Kidney (tissue), 14 donors: Measurements from ENCODE around the gene RPL10A. TPM values are rescaled to one million over a fixed set of nuclear protein-coding genes. Genes with fewer than 3 reads are reported as not detected.

Experiments
- DNase-seq, 5 donors: peaks; one replicate each; pipeline ENCODE4 v3.0.0-alpha.2; 2013 to 2020
- FAIRE-seq: peaks from 2 replicates; lab custom pipeline; 2012; peaks lifted over from hg19 to GRCh38; lab: Jason Lieb, UNC
- H3K27ac ChIP-seq, 2 donors: one replicate each; pipeline ENCODE4 v1.7.0; 2013; ENCODE audit warnings: low read depth in 2 of 2, low read length in 2 of 2, inconsistent platforms in 1 of 2
- H3K27me3 ChIP-seq: one replicate; pipeline ENCODE4 v1.7.1; 2013; ENCODE audit warnings: low read length, inconsistent platforms; ENCODE audit not compliant: control insufficient read depth, insufficient read depth
- H3K36me3 ChIP-seq, 3 donors: one replicate each; pipeline versions ENCODE4 v1.7.0 to v1.7.1; 2013; ENCODE audit warnings: low read length in 3 of 3, control low read depth in 1 of 3, inconsistent platforms in 1 of 3; ENCODE audit not compliant: insufficient read depth in 3 of 3, control insufficient read depth in 2 of 3
- H3K4me1 ChIP-seq, 3 donors: one replicate each; pipeline versions ENCODE4 v1.7.0 to v1.7.1; 2013; ENCODE audit warnings: low read length in 3 of 3, inconsistent platforms in 1 of 3, low read depth in 1 of 3; ENCODE audit not compliant: control insufficient read depth in 2 of 3, insufficient read depth in 2 of 3
- H3K4me3 ChIP-seq, 3 donors: one replicate each; pipeline versions ENCODE4 v1.7.0 to v1.8.1; 2013; ENCODE audit warnings: low read length in 3 of 3, control low read depth in 1 of 3, inconsistent platforms in 1 of 3
- H3K9ac ChIP-seq, 3 donors: one replicate each; pipeline versions ENCODE4 v1.7.0 to v1.7.1; 2013; ENCODE audit warnings: low read length in 3 of 3, control low read depth in 1 of 3, inconsistent platforms in 1 of 3
- H3K9me3 ChIP-seq, 3 donors: one replicate each; pipeline versions ENCODE4 v1.7.0 to v1.7.1; 2013; ENCODE audit warnings: low read length in 3 of 3, control low read depth in 1 of 3, inconsistent platforms in 1 of 3; ENCODE audit not compliant: control insufficient read depth in 2 of 3, insufficient read depth in 1 of 3
- intact Hi-C: fragments of 100-400 bp; cut with DNase I; formaldehyde crosslinking; loops from one replicate; pipeline ENCODE4 v1.11.1; 2022
- polyA plus RNA-seq: library from polyadenylated mRNA; stranded (reverse); fragments of 350-450 nt; fragmentation: Illumina TruSeq; extraction: RNeasy Lipid Tissue Mini Kit (QIAGEN cat#74804); gene quantifications from one replicate; pipeline ENCODE4 v1.2.3, GENCODE V29; 2014; ENCODE audit warnings: low read depth, low replicate concordance; ENCODE audit not compliant: insufficient read depth
- total RNA-seq: library from RNA; stranded (reverse); fragmentation: NEBNext Ultra II Directional; extraction: Animal tissue kit (Norgen Biotek cat#: 25700); gene quantifications from one replicate; pipeline ENCODE4 v1.2.1, GENCODE V29; 2021
- TF ChIP-seq, protein P1 (sequence below): IDR thresholded peaks from 3 replicates; pipeline ENCODE4 v1.5.1; 2012; ENCODE audit warnings: mild to moderate bottlenecking, moderate library complexity, borderline replicate concordance; ENCODE audit not compliant: insufficient read depth; ENCODE audit errors: extremely low read depth
- donor health status: control.
- donor health status: control.
- donor health status: control.
- donor health status: control.
- donor health status: control.
- donor health status: DM: yes; HTN: yes; CAD: no.
- donor health status: Normal renal cell carcinoma (clear cell type).

Gene RPL10A
- total and polyA plus RNA-seq, 2 donors from 2014 or later = 1,159 to 1,291 TPM

- no peak overlapping the region for H3K27ac ChIP-seq
- intact Hi-C loops = no loop called here
- no peak for FAIRE-seq
Measured at GRCh38 chr6:35451354-35452182, 16.6 kb upstream of the RPL10A start.

DNA sequence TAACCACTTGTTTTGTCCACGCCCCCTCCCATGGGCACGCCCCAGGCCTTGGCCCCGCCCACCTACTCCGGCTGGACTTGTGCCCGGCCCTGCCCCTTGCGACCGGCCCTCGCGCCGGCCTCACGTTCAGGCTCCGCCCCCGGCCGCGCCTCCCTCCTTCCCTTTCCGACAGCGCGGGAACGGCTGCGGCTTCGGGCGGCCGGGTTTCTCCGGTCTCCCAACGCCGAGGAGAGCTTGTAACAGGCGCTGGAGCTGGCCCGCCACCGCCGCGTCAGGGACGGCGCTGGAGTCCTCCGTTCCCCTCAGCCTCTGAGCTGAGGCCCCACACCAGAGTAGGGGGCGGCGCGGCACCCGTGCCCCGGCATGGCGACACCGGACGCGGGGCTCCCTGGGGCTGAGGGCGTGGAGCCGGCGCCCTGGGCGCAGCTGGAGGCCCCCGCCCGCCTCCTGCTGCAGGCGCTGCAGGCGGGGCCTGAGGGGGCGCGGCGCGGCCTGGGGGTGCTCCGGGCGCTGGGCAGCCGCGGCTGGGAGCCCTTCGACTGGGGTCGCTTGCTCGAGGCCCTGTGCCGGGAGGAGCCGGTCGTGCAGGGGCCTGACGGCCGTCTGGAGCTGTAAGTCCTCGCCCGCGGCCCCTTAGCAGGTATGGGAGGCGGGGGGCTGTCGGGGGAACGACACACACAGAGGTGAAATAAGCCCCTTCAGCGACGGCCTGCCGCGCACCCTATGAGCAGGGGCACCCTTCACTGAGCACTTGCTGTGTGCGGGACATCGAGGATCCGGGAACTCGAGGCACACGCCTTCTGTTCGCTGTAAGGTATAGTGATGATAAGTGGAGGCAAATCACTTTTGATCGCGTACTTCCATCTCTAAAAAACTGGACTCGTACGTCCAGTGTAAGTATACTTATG is 15.8 kb upstream of the RPL10A start, which contains the start of gene FANCE:
FANCE (plus strand) TSS at position 156 of the 908 bp plus-strand sequence; CDS start at position 364, 208 bp downstream.
- H3K9me3 ChIP-seq = no peaks in the 10 kb centered on the region
- peaks cover 0 to 8% (median 5%) of the 10 kb centered on the region in 3 donors for H3K4me1 ChIP-seq
- no peaks in the 10 kb centered on the region for H3K27me3 ChIP-seq
- TF ChIP-seq, protein P1, sequence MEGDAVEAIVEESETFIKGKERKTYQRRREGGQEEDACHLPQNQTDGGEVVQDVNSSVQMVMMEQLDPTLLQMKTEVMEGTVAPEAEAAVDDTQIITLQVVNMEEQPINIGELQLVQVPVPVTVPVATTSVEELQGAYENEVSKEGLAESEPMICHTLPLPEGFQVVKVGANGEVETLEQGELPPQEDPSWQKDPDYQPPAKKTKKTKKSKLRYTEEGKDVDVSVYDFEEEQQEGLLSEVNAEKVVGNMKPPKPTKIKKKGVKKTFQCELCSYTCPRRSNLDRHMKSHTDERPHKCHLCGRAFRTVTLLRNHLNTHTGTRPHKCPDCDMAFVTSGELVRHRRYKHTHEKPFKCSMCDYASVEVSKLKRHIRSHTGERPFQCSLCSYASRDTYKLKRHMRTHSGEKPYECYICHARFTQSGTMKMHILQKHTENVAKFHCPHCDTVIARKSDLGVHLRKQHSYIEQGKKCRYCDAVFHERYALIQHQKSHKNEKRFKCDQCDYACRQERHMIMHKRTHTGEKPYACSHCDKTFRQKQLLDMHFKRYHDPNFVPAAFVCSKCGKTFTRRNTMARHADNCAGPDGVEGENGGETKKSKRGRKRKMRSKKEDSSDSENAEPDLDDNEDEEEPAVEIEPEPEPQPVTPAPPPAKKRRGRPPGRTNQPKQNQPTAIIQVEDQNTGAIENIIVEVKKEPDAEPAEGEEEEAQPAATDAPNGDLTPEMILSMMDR = no peak
- H3K4me3 ChIP-seq = peak within 1 kb of the TSS; percentile 54 to 66 (median 61)
- FAIRE-seq = no peak
- H3K9ac ChIP-seq = peak within 1 kb of the TSS in 2 of 3 donors; percentile 17 to 75
- intact Hi-C loops = no loop called here
- H3K36me3 ChIP-seq = no peaks in the 10 kb centered on the region
- H3K27ac ChIP-seq = peak within 1 kb of the TSS in 1 of 2 donors; percentile 13
- DNase-seq = peak; percentile 97 to 99 (median 98)

More at GRCh38 chr6:35451354-35452182, 16.6 kb upstream of the RPL10A start:
- no peaks in the 10 kb centered on the region for H3K36me3 ChIP-seq
- H3K9ac ChIP-seq = no peak overlapping the region
- DNase-seq = peak in 2 of 5 donors; percentile 41 to 62
- TF ChIP-seq, protein P1 = no peak
- H3K27me3 ChIP-seq = no peaks in the 10 kb centered on the region
- peaks cover 0 to 8% (median 5%) of the 10 kb centered on the region in 3 donors for H3K4me1 ChIP-seq
- H3K9me3 ChIP-seq = no peaks in the 10 kb centered on the region
- peak overlapping the region; percentile 48 to 54 (median 48) for H3K4me3 ChIP-seq

DNA sequence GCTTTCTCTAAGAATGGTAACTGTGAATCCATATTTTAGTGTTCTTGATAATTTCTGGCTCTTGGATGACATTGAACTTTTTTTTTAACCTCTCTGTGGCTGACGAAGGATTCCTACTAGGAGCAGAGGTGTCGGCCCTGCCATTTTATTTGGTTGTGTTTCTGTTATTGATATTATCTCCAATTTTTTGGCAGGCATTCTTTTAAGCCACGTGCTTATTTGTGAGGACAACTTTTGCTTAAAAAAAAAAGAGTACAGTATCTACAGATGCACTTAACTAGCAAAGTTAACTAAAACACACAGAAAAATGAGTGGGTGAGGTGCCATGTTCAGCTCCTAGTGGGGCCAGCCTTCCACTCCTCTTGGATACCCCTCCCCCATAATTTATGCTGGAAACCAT is 15.0 kb upstream of the RPL10A start:
- TF ChIP-seq, protein P1 = no peak
- intact Hi-C loops = no loop called here
- DNase-seq = no peak
- Histone ChIP-seq H3K9ac (peak overlapping the region in 2 of 3 donors; percentile 17 to 75), H3K9me3 (no peaks in the 10 kb centered on the region), H3K4me3 (peak overlapping the region in 2 of 3 donors; percentile 54 to 66), H3K27me3 (no peaks in the 10 kb centered on the region), H3K27ac (no peak overlapping the region), H3K4me1 (peaks cover 0 to 8% (median 5%) of the 10 kb centered on the region in 3 donors), H3K36me3 (no peaks in the 10 kb centered on the region)
- no peak for FAIRE-seq
